GM18868 (cell line): ENCODE measurements around the gene SCGB2A2.

Experiments used
- ATAC-seq: cut with Tn5 transposase; IDR thresholded peaks from one replicate; pipeline ENCODE4 v1.9.1; 2021; ENCODE audit warnings: mild to moderate bottlenecking, moderate library complexity; ENCODE audit not compliant: unreplicated experiment

SCGB2A2 gene

DNA sequence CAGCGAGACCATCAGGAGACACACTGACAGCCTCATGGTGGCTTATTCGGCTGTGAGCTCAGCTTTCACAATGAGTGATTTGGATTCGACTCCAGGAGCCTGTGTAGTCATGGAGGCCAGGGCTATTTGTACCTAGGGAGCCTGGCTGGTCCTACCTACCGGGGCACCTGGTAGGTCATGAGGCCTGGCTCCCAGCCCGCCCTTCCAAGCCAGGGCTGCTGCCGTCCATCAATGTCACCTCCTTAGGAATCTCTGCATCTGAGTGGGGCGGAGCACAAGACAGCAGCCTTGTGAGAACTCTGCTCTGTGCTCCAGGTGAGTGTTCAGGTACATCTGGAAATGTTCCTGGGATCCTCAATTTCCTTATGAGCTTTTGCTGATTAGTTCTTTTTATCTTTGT is 29.0 kb downstream of the SCGB2A2 start, which contains the start of gene SCGB1D4:
Gene SCGB1D4, minus strand, starts transcription at position 101 of the 400 bp plus-strand sequence. Its CDS starts 65 bp downstream, at position 36.
- ATAC-seq, result no peak

GRCh38 chr11:62306227-62306626 is 36.3 kb downstream of the SCGB2A2 start:
- ATAC-seq, result no peak

DNA sequence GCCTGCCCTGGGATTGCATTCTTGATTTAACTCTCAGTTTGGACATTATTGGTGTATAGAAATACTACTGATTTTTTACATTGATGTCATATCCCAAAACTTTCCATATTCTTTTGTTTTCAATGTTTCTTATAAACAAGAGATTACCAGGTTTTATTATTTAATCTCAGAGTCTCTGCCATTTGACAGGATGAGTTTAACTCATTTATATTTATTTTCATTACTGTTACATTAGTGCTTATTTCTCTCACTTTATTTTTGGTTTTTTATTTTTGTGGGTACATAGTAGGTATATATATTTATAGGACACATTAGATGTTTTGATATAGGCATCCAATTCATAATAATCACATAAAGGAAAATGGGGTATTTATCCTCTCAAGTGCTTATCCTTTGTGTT is 38.0 kb downstream of the SCGB2A2 start:
- no peak for ATAC-seq

DNA sequence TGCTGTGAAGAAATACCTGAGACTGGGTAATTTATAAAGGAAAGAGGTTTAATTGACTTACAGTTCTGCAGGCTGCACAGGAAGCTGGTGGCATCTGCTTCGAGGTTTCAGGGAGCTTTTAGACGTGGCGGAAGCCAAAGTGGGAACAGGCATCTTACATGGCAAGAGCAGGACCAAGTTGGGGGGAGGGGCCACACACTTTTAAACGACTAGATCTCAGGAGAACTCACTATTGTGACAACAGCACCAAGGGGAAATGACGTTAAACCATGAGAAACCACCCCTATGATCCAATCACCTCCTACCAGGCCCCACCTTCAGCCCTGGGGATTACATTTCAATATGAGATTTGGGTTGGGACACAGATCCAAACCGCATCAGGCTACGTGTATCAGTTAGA is 40.0 kb downstream of the SCGB2A2 start:
- ATAC-seq, result no peak

- ATAC-seq, result no peak
Measured at GRCh38 chr11:62315431-62315830, 45.5 kb downstream of the SCGB2A2 start.

GRCh38 chr11:62322524-62322923 is 52.6 kb downstream of the SCGB2A2 start:
- no peak for ATAC-seq
